Choroid plexus epithelial cell (primary cell): Measurements from ENCODE around the gene TAF5L.

Source experiments
- DNase-seq: peaks from one replicate; pipeline ENCODE4 v3.0.0-alpha.2; 2010; ENCODE audit warnings: low read depth
- H3K4me3 ChIP-seq: 2 replicates; pipeline ENCODE4 v1.5.1; 2011; ENCODE audit warnings: low read depth, mild to moderate bottlenecking, control low read depth, low read length, moderate library complexity
- CTCF ChIP-seq: conservative IDR thresholded peaks from 2 replicates; pipeline ENCODE4 v1.5.1; 2011; ENCODE audit warnings: low read depth, mild to moderate bottlenecking, control low read depth, inconsistent platforms, low read length, moderate library complexity

TAF5L gene

GRCh38 chr1:229582715-229583114 is 43.2 kb downstream of the TAF5L start:
- TF ChIP-seq CTCF, result no peak
- no peak overlapping the region for H3K4me3 ChIP-seq
- DNase-seq, result no peak

- peak; percentile 75 for DNase-seq
- TF ChIP-seq CTCF, result no peak
- H3K4me3 ChIP-seq, result no peak overlapping the region
Observed at GRCh38 chr1:229582011-229582694, 43.8 kb downstream of the TAF5L start.

GRCh38 chr1:229581485-229581884 is 44.4 kb downstream of the TAF5L start:
- no peak for DNase-seq

GRCh38 chr1:229579059-229579673 is 46.8 kb downstream of the TAF5L start:
- TF ChIP-seq CTCF, result no peak
- peak overlapping the region; percentile 38 for H3K4me3 ChIP-seq
- DNase-seq, result peak; percentile 67

More at GRCh38 chr1:229581485-229581884, 44.4 kb downstream of the TAF5L start:
- no peak overlapping the region for H3K4me3 ChIP-seq
- TF ChIP-seq CTCF, result no peak

- TF ChIP-seq CTCF, result peak; percentile 23
- DNase-seq, result no peak
- no peak overlapping the region for H3K4me3 ChIP-seq
Observed at GRCh38 chr1:229578168-229579058, 47.5 kb downstream of the TAF5L start.

- H3K4me3 ChIP-seq, result no peak overlapping the region
- DNase-seq, result no peak
- TF ChIP-seq CTCF, result no peak
Observed at GRCh38 chr1:229574679-229575442, 51.1 kb downstream of the TAF5L start.
